ENCODE data around the gene ERH.

The ERH gene

GRCh38 chr14:69387311-69387710 is 10.8 kb downstream of the ERH start:
- ChIA-PET CTCF (no interaction called here), POLR2A (no interaction called here)
- TF ChIP-seq TARDBP (IDR thresholded peaks at IDR 0.05) (no peak), FOXA1 (IDR thresholded peaks at IDR 0.05) (no peak), L3MBTL2 (conservative IDR thresholded peaks at IDR 0.05) (no peak), ZNF384 (IDR thresholded peaks at IDR 0.05) (no peak), SUZ12 (IDR thresholded peaks at IDR 0.05) (no peak), FOXM1 (IDR thresholded peaks at IDR 0.05; ENCODE audit: borderline replicate concordance) (no peak), HDGF (IDR thresholded peaks at IDR 0.05; ENCODE audit: borderline replicate concordance) (no peak), BHLHE40 (IDR thresholded peaks at IDR 0.05; ENCODE audit: borderline replicate concordance) (no peak)
- DNase-seq (ENCODE audit: extremely low spot score), result no peak

GRCh38 chr14:69378274-69378673 is 19.8 kb downstream of the ERH start:
- TF ChIP-seq SUZ12 (IDR thresholded peaks at IDR 0.05), result no peak
- TF ChIP-seq NFRKB (IDR thresholded peaks at IDR 0.05), result no peak
- no peak for TF ChIP-seq TARDBP (IDR thresholded peaks at IDR 0.05)
- TF ChIP-seq LEF1 (IDR thresholded peaks at IDR 0.05; ENCODE audit: borderline replicate concordance), result no peak
- TF ChIP-seq ZNF384 (IDR thresholded peaks at IDR 0.05), result no peak
- TF ChIP-seq FOXM1 (IDR thresholded peaks at IDR 0.05; ENCODE audit: borderline replicate concordance), result no peak
- TF ChIP-seq HDGF (IDR thresholded peaks at IDR 0.05; ENCODE audit: borderline replicate concordance), result no peak
- TF ChIP-seq FOXK2 (IDR thresholded peaks at IDR 0.05), result no peak
- TF ChIP-seq PKNOX1 (IDR thresholded peaks at IDR 0.05), result no peak
- TF ChIP-seq SP1 (IDR thresholded peaks at IDR 0.05), result no peak
- no peak for TF ChIP-seq ARNT (IDR thresholded peaks at IDR 0.05)
- TF ChIP-seq BHLHE40 (IDR thresholded peaks at IDR 0.05; ENCODE audit: borderline replicate concordance), result no peak
- no peak for TF ChIP-seq FOXA1 (IDR thresholded peaks at IDR 0.05)
- no peak for TF ChIP-seq L3MBTL2 (conservative IDR thresholded peaks at IDR 0.05)
- TF ChIP-seq CTBP1 (IDR thresholded peaks at IDR 0.05; ENCODE audit: borderline replicate concordance), result no peak
- no peak for TF ChIP-seq ELF4 (IDR thresholded peaks at IDR 0.05)
- no peak for DNase-seq (ENCODE audit: extremely low spot score)
- CTCF ChIA-PET, result no interaction called here
- POLR2A ChIA-PET, result no interaction called here

- ChIA-PET CTCF (interaction anchor here (0.9 kb wide), 2 partner anchors 84 to 116 kb away, joined by 3 read pairs; no protein-coding TSS in a partner anchor), POLR2A (no interaction called here)
- no peak for DNase-seq (ENCODE audit: extremely low spot score)
- TF ChIP-seq SP1 (IDR thresholded peaks at IDR 0.05), result no peak
- no peak for TF ChIP-seq FOXA1 (IDR thresholded peaks at IDR 0.05)
- no peak for TF ChIP-seq LEF1 (IDR thresholded peaks at IDR 0.05; ENCODE audit: borderline replicate concordance)
- TF ChIP-seq FOXK2 (IDR thresholded peaks at IDR 0.05), result no peak
- TF ChIP-seq NFRKB (IDR thresholded peaks at IDR 0.05), result no peak
- TF ChIP-seq HDGF (IDR thresholded peaks at IDR 0.05; ENCODE audit: borderline replicate concordance), result no peak
- no peak for TF ChIP-seq ZNF384 (IDR thresholded peaks at IDR 0.05)
- TF ChIP-seq L3MBTL2 (conservative IDR thresholded peaks at IDR 0.05), result no peak
- no peak for TF ChIP-seq TARDBP (IDR thresholded peaks at IDR 0.05)
- TF ChIP-seq ARNT (IDR thresholded peaks at IDR 0.05), result no peak
- no peak for TF ChIP-seq PKNOX1 (IDR thresholded peaks at IDR 0.05)
- TF ChIP-seq SUZ12 (IDR thresholded peaks at IDR 0.05), result no peak
- TF ChIP-seq BHLHE40 (IDR thresholded peaks at IDR 0.05; ENCODE audit: borderline replicate concordance), result no peak
- TF ChIP-seq ELF4 (IDR thresholded peaks at IDR 0.05), result no peak
- TF ChIP-seq CTBP1 (IDR thresholded peaks at IDR 0.05; ENCODE audit: borderline replicate concordance), result no peak
- TF ChIP-seq FOXM1 (IDR thresholded peaks at IDR 0.05; ENCODE audit: borderline replicate concordance), result no peak
These were observed 21.7 kb downstream of the ERH start for GRCh38 chr14:69376439-69376838.

- DNase-seq (ENCODE audit: extremely low spot score), result no peak
- TF ChIP-seq SP1 (IDR thresholded peaks at IDR 0.05) (no peak), LEF1 (IDR thresholded peaks at IDR 0.05; ENCODE audit: borderline replicate concordance) (no peak), FOXM1 (IDR thresholded peaks at IDR 0.05; ENCODE audit: borderline replicate concordance) (no peak), L3MBTL2 (conservative IDR thresholded peaks at IDR 0.05) (no peak), HDGF (IDR thresholded peaks at IDR 0.05; ENCODE audit: borderline replicate concordance) (no peak), BHLHE40 (IDR thresholded peaks at IDR 0.05; ENCODE audit: borderline replicate concordance) (no peak), NFRKB (IDR thresholded peaks at IDR 0.05) (no peak), ZNF384 (IDR thresholded peaks at IDR 0.05) (no peak), SUZ12 (IDR thresholded peaks at IDR 0.05) (no peak), PKNOX1 (IDR thresholded peaks at IDR 0.05) (no peak), FOXK2 (IDR thresholded peaks at IDR 0.05) (no peak), FOXA1 (IDR thresholded peaks at IDR 0.05) (no peak), ELF4 (IDR thresholded peaks at IDR 0.05) (no peak), CTBP1 (IDR thresholded peaks at IDR 0.05; ENCODE audit: borderline replicate concordance) (no peak), ARNT (IDR thresholded peaks at IDR 0.05) (no peak), TARDBP (IDR thresholded peaks at IDR 0.05) (no peak)
- ChIA-PET CTCF (interaction anchor here (0.9 kb wide), 1 partner anchor 117 kb away, joined by 3 read pairs; no protein-coding TSS in a partner anchor), POLR2A (no interaction called here)
These were observed 22.4 kb downstream of the ERH start for GRCh38 chr14:69375722-69376121.

- DNase-seq (ENCODE audit: extremely low spot score), result no peak
- POLR2A ChIA-PET, result no interaction called here
- CTCF ChIA-PET, result no interaction called here
- TF ChIP-seq TARDBP (IDR thresholded peaks at IDR 0.05) (no peak), BHLHE40 (IDR thresholded peaks at IDR 0.05; ENCODE audit: borderline replicate concordance) (no peak), SP1 (IDR thresholded peaks at IDR 0.05) (no peak)
These were observed 22.9 kb downstream of the ERH start for GRCh38 chr14:69375182-69375581.

- TF ChIP-seq FOXK2 (IDR thresholded peaks at IDR 0.05) (no peak), ELF4 (IDR thresholded peaks at IDR 0.05) (no peak), HDGF (IDR thresholded peaks at IDR 0.05; ENCODE audit: borderline replicate concordance) (no peak), PKNOX1 (IDR thresholded peaks at IDR 0.05) (no peak), L3MBTL2 (conservative IDR thresholded peaks at IDR 0.05) (no peak), BHLHE40 (IDR thresholded peaks at IDR 0.05; ENCODE audit: borderline replicate concordance) (no peak), FOXA1 (IDR thresholded peaks at IDR 0.05) (no peak), FOXM1 (IDR thresholded peaks at IDR 0.05; ENCODE audit: borderline replicate concordance) (no peak), ARNT (IDR thresholded peaks at IDR 0.05) (no peak), NFRKB (IDR thresholded peaks at IDR 0.05) (no peak), TARDBP (IDR thresholded peaks at IDR 0.05) (no peak), ZNF384 (IDR thresholded peaks at IDR 0.05) (no peak), LEF1 (IDR thresholded peaks at IDR 0.05; ENCODE audit: borderline replicate concordance) (no peak), CTBP1 (IDR thresholded peaks at IDR 0.05; ENCODE audit: borderline replicate concordance) (no peak)
- POLR2A ChIA-PET, result no interaction called here
- no peak for DNase-seq (ENCODE audit: extremely low spot score)
- CTCF ChIA-PET, result no interaction called here
These were observed 23.9 kb downstream of the ERH start for GRCh38 chr14:69374235-69374634.

All from HEK293T (cell line).